Ecto neural progenitor cell (in vitro differentiated cells): ENCODE results near the gene TFAM.

Source experiments
- DNase-seq: peaks from one replicate; pipeline ENCODE4 v3.0.0-alpha.2; 2018; ENCODE audit warnings: low spot score

The TFAM gene

GRCh38 chr10:58384999-58385783, at the start of gene TFAM:
Gene TFAM (plus strand): TSS chr10:58385410. CDS start chr10:58385548, 138 bp downstream.
- DNase-seq: peak; percentile 97

- no peak for DNase-seq
These were observed 49.0 kb upstream of the TFAM start for GRCh38 chr10:58336242-58336641.

- DNase-seq: no peak
These were observed 43.8 kb upstream of the TFAM start for GRCh38 chr10:58341422-58341821.

- DNase-seq: no peak
These were observed 43.3 kb upstream of the TFAM start for GRCh38 chr10:58341947-58342346.

- DNase-seq: no peak
These were observed 37.2 kb upstream of the TFAM start for GRCh38 chr10:58347967-58348366.

- DNase-seq: no peak
These were observed 36.6 kb upstream of the TFAM start for GRCh38 chr10:58348571-58349033.

GRCh38 chr10:58350023-58350422, 35.2 kb upstream of the TFAM start:
- no peak for DNase-seq

- DNase-seq: no peak
These were observed 34.4 kb upstream of the TFAM start for GRCh38 chr10:58350619-58351323.

- DNase-seq: no peak
These were observed 33.3 kb upstream of the TFAM start for GRCh38 chr10:58351616-58352578.

- no peak for DNase-seq
These were observed 32.1 kb upstream of the TFAM start for GRCh38 chr10:58352956-58353610.

- DNase-seq: no peak
These were observed 28.5 kb upstream of the TFAM start for GRCh38 chr10:58356756-58357155.

- DNase-seq: no peak
These were observed 26.8 kb upstream of the TFAM start for GRCh38 chr10:58358314-58358933.

GRCh38 chr10:58358947-58359346, 26.3 kb upstream of the TFAM start:
- no peak for DNase-seq

- no peak for DNase-seq
These were observed 25.7 kb upstream of the TFAM start for GRCh38 chr10:58359541-58359940.

- no peak for DNase-seq
These were observed 24.7 kb upstream of the TFAM start for GRCh38 chr10:58360412-58361004.

- DNase-seq: no peak
These were observed 23.9 kb upstream of the TFAM start for GRCh38 chr10:58361353-58361752.

GRCh38 chr10:58362027-58362789, 23.0 kb upstream of the TFAM start:
- DNase-seq: no peak

- DNase-seq: no peak
These were observed 18.1 kb upstream of the TFAM start for GRCh38 chr10:58367069-58367468.

GRCh38 chr10:58371473-58371872, 13.7 kb upstream of the TFAM start:
- no peak for DNase-seq
